GM19324 (cell line): ENCODE measurements around the gene FCER1G.
"Not testable (repeated sequence)": the region's sequence is repeated elsewhere in the genome, so short reads cannot be mapped to it uniquely, and the experiment has no call there.

Source experiments
- ATAC-seq: cut with Tn5 transposase; IDR thresholded peaks from one replicate; pipeline ENCODE4 v1.9.1; 2021; ENCODE audit warnings: mild to moderate bottlenecking, moderate library complexity; ENCODE audit not compliant: unreplicated experiment, low FRiP score

Gene FCER1G

GRCh38 chr1:161226759-161227158 lies 11.7 kb downstream of the FCER1G start:
- no peak for ATAC-seq

DNA sequence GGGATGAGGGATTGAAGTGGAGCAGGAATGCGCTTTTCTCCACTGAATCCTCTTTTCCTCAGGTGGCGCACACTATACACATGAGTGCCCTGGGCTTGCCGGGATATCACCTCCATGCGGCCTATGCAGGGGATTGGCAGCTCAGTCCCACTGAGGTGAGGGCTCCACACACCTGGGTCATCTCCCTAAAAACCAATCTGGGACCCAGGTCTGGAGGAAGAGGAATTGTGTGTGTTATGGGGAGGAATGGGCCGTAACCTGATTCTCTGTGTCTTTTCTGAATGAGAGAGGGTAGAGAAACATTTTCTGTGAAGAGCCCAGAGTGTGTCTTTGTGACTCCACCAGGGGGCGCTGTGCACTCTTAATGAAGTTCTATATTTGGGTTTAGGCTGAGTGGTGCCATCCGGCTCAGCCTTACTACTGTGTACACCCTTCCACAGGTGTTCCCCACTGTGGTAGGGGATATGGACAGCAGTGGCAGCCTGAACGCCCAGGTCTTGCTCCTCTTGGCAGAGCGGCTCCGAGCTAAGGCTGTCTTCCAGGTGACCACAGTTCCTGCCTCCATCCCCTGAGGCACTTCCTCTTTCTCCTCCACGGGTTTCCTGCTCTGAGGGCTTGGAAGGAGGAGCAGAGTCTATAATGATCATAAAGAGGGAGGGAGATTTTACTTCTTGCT lies 12.2 kb downstream of the FCER1G start:
- ATAC-seq = no peak

DNA sequence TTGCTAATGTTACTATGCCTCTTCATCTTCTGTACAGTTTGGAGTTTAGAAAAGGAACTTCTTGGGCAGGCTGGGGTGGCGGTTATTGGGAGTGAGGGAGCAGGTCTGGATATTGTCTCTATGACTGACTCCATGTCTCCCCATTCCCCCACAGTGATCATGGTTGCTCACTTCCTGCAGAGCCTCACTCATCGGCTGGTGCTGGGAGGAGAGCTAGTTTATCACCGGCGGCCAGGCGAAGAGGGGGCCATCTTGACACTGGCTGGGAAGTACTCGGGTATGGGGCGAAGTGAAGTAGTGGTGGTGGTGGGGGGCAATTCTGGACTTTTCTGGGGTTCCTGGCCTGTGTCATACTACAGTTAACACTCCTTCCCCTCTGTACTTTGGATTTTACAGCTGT lies 12.9 kb downstream of the FCER1G start:
- no peak for ATAC-seq

DNA sequence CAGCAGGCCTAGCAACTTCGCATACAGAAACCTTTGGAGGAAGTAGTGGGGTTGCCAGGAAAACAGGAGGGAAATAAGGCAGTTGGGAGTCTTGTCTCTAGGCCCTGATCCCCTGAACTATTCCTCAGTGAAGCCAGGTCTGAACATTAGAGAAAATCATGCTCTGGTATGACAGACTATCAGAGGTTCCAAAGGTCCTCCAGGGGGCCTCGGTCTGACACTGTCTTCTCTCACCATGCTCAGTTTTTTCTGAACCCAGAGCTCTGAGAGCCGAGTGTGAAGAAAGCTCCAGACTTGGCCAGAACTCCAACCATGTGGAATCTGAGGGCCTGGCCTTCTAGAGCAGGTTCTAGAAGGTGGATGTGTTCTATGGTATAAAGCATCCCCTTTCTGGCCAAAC lies 14.8 kb downstream of the FCER1G start:
- no peak for ATAC-seq

GRCh38 chr1:161230762-161231161 lies 15.7 kb downstream of the FCER1G start:
- no peak for ATAC-seq

DNA sequence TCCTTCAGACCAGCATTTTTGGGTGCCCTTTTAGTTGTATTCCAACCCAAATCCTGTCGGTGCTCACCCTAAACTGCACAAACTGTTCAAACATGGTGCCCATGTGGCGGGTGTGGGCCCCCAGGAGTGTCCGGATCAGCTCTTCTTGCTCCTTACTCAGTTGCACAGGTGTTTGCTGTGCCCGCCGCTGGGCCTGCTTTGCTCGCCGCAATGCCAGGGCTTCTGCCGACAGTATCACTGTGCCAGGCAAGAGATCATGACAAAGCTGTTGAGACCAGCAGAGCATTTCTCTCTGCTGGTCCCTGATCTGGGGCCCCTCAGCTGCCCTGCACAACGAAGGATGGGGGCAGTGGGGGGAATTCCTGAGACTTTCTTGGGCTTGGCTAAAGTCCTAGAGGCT lies 18.0 kb downstream of the FCER1G start:
- no peak for ATAC-seq

DNA sequence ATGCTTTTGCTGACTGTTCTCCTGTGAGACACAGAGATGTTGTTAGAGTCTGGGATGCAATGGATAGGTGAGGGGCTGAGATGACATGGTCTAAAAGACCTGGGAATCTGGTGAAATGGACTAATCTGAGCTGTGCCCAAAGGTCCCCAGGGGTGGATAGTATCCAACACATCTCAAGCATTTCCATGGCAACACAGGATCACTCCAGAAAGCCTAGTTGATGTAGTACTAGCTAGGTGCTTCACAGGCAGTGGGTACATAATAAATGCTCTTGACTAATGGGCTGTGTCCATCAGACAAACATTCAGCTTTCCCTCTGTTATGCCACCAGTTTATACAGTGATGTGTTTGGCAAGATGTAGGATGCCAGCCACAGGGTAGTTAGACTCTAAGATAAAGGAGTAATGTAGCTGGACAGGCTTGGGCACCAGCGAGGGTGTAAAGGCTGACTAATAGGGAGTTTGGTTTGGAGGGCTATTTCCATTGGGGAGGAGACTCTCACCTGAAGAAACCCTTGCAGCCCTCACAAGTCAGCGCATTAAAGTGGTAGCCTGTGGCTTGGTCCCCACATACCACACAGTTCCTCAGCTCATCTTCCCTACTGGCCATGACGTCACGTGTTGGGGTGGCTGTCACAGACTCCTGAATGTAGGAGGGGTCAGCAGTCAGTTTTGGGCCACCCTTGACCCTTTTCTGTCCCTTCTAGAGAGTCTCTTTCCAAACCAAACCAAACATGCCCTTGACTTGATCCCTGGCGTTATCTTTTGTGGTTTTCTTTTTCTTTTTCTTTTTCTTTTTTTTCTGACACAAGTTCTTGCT lies 21.1 kb downstream of the FCER1G start:
- ATAC-seq = no peak

DNA sequence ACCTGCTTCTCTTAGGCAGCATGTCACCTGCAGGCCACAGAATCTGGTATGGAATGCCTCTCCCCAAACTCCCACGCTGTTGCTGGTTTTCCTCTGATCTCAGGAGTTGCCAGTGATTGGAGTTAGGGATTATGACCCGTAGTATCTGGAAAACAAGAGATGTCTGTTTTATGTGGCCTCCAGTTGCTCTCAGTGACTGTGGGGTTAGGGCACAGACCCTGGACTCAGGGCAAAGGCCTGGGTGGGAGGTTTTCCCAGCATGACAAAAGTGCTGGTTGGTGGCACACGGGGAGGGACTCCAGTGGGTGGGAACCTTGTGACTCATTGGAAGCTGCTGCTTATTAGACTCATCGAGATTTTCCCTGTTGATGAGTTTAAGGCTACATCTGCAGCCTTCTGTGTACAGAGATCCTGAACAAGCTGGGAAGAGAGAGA lies 23.0 kb downstream of the FCER1G start, which contains the start of gene NR1I3:
Gene NR1I3, minus strand, starts transcription at position 165 of the 435 bp plus-strand sequence. CDS start 1,638 bp downstream, outside the sequence.
- no peak for ATAC-seq

- ATAC-seq = no peak
These were observed 26.6 kb downstream of the FCER1G start for GRCh38 chr1:161241682-161242081.

GRCh38 chr1:161242313-161242712 lies 27.2 kb downstream of the FCER1G start:
- no peak for ATAC-seq

GRCh38 chr1:161244888-161245287 lies 29.8 kb downstream of the FCER1G start:
- no peak for ATAC-seq

DNA sequence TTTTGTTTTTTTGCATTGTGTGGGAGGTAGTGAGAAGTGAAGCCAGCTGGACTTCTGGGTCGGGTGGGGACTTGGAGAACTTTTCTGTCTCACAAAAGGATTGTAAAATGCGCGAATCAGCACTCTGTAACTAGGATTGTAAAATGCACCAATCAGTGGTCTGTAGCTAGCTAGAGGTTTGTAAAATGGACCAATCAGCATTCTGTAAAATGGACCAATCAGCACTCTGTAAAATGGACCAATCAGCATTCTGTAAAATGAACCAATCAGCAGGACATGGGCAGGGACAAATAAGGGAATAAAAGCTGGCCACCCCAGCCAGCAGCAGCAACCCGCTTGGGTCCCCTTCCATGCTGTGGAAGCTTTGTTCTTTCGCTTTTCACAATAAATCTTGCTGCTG lies 35.0 kb downstream of the FCER1G start:
- not testable (repeated sequence) for ATAC-seq

DNA sequence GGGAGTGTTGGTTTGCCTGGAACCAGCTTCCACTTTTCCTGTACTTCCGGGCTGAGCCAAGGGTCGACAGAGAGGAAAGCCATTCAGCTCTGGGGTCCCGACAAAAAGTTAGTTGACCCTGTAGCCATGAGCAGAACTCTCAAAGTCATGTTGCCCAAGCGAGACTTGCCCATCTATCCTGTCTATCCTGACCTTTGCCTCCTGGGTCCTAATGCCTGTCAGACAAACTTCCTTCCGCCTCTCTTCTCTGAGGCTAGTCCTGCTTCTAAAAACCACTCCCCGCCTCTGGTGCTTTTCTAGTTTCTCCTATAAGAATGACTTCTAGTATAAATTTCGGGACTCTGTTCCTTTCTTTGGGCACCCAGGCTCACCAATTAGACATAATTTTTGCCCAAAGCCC lies 35.7 kb downstream of the FCER1G start:
- no peak for ATAC-seq

- no peak for ATAC-seq
These were observed 36.5 kb downstream of the FCER1G start for GRCh38 chr1:161251579-161251978.

DNA sequence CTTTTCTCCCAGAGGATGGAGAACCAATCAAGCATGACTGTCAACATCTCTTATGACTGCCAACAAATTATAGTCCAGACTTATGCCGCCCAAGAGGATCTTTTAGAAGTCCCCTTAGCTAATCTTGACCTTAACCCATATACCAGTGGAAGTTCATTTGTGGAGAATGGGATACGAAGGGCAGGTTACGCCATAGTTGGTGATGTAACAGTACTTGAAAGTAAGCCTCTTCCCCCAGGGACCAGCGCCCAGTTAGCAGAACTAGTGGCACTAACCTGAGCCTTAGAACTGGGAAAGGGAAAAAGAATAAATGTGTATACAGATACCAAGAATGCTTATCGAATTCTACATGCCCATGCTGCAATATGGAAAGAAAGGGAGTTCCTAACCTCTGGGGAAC lies 40.2 kb downstream of the FCER1G start:
- ATAC-seq = not testable (repeated sequence)

DNA sequence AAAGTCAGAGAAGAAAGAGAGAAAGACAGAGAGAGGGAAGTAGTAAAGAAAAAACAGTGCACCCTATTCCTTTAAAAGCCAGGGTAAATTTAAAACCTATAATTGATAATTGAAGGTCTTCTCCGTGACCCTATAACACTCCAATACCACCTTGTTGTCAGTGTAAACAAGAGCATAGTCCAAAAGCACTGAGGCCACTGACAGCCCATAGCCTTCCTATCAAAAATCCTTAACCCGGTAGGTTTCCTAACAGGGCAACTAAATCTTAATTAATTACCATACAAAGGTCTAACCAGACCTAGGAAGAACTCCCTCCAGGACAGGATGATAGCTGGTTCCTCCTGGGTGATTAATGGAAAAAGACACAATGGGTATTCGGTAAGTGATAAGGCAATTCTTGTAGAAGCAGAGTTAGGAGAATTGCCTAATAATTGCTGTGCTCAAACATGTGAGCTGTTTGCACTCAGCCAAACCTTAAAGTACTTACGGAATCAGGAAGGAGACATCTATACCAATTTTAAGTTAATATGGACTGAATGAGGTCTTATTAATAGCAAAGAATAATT lies 40.9 kb downstream of the FCER1G start:
- ATAC-seq = not testable (repeated sequence)

- ATAC-seq = not testable (repeated sequence)
These were observed 42.0 kb downstream of the FCER1G start for GRCh38 chr1:161257109-161257508.

DNA sequence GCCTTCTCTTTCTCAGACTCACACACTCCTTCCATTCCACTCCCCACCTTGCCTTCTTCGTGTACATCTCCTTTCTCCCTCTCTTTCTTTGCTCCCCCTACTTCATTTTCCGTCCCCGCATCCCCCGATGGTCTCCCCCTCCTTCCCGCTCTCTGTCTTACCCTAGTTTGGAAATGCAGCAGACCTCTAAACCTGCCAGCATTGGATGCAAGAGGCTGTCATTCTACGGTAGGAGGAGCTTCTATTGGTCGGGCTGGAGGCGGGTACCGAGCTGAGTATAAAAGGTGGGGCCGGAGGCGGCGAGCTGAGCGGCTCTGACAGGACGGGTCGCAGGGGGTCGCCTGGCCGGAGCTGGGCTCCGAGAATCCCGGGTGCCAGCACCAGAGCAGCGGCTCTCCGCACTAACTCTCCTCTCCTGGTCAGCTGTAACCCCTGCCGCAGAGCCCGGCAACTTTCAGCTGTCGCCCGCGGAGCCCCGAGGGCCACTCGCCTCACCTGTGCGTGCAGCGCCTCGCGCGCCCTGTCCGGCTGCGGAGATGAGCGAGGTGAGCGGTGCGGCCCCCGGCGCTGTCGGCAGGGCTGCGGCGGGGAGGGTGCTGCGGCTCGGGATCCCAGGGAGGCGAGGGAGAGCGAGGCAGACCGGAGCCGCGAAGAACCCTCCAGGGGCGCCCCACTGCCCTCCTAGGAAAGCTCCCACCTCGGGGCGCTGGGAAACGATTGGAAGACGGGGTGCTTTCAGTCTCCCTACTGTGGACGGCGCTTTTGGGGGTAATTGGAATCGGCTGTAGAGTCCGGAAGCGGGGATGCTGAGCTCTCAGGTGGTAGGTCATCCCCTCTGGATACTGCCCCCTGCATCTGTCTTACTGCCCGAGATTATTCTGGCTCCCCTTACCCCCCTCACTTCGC lies 43.6 kb downstream of the FCER1G start, which contains the start of gene PCP4L1:
Gene PCP4L1, plus strand, starts transcription at position 307 of the 906 bp plus-strand sequence. Its CDS starts 230 bp downstream, at position 537.
- no peak for ATAC-seq

DNA sequence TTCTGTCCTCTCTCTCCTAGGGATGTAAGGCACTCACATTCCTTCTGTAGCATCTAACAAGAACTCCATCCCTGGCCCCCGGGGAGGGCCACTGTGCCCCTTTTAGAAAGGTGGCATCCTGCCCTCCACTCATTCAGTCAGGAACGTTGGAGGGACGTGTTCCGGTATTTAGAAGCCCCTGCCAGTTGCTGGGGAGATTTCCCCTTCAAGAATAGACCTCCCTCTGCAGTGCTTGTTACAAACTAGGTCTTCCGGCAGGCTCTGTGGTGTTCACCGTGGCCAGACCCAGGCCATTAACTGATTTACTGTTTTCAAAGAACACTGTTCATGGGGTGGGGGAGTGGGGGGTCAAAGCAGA lies 44.2 kb downstream of the FCER1G start:
- ATAC-seq = no peak

DNA sequence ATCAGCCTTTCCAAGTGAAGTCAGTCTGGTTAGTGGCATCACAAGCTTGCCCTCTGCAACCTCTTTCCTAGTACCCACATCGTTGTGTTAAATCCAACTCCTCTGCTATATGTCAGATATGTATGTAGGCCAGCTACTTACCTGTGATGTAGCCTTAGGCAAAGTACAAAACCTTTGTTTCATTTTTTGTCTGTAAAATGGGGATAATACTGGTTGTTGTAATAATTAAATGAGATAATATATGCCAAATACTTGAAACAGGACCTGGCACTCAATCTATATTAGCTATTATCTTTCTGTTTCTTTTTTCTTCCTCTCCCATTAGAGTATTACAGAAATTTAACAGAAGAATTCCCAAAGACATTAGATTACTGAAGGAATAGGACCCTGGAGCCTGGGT lies 44.7 kb downstream of the FCER1G start:
- ATAC-seq = no peak
